ENCODE measurements around the gene CBX1.

CBX1 gene

DNA sequence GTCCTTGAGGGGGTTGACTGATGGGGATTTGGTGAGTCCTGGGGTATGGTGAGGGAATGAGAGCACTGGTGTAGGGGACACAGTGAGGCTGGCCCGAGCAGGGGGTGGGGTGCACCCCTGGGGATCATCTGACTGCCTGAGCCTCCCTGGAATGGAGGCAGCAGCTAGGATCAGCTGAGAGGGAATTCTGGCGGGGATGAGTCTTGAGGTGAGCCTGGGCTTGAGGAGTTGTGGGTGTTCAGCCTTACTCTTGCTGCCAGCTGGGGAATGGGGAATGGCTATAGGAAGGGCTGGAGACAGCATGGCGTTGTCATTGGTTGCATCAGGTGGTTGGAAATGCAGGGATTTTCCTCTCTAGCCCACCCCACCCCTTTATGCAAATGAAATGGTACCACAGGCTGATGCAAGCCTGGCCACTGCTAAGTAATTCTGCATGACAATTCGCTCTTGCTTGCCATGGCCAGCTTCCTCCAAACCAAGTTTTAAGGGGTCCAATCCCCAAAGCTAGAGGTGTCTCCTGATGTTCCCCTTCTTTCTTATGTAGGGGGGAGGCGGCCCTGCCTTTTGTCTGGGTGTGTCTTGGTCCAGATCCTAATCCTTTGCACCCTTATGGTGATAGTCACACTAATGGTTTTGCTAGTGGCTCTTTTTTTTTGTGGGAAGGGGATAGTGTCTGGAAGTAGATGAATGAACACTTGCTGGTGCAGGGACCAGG, 45.6 kb downstream of the CBX1 start:
- peak overlapping the region; percentile 60 for H3K4me3 ChIP-seq (ENCODE audit: low read length)
- TF ChIP-seq CTCF (conservative IDR thresholded peaks at IDR 0.05; ENCODE audit: low read length) = no peak
- DNase-seq (ENCODE audit: low read depth) = peak; percentile 97

DNA sequence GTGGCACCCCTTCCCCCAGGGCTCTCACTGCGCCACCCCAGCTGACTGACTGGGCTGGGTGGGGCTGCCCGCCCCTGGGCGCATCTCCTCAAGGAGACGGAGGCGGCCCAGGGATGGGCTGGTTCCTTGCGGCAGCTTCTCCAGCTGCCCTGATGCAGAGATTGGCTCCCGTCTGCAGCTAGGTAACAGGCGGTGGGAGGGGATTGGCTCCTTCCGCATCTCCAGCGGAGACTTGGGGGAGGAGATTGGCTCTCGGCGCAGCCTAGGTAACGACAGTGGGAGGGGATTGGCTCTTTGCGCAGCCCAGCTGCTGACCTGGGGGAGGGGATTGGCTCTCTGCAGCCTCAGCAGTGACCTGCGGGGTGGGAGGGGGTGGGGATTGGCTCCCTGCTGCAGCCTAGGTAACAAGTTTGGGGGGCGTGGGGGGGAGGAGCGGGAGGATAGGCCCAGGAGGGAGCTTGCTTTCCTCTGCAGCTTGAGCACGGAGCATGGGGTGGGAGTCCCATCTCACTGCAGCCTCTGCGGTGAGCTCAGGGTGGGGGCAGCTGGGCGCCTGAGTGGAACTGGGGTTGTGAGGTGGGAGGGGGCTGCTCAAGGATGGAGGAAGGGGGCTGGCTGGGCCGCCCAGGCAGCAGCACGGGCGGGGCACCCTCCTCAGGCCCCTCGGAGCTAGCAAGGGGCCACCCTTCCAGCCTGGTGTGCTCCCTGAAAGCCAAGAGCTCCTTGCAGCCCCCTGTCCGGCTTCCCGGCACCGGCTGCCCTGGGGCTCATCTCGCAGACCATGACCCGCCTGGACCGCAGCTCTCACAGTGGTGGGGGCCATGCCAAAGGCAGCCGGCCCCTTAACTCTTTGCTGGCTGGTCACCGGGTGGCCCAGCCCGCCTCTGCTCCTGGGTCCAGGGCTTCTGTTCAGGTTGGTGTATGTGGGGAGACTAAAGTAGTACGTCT, 46.8 kb downstream of the CBX1 start:
- no peak for TF ChIP-seq CTCF (conservative IDR thresholded peaks at IDR 0.05; ENCODE audit: low read length)
- H3K4me3 ChIP-seq (ENCODE audit: low read length) = peak overlapping the region; percentile 60
- DNase-seq (ENCODE audit: low read depth) = peak; percentile 89

DNA sequence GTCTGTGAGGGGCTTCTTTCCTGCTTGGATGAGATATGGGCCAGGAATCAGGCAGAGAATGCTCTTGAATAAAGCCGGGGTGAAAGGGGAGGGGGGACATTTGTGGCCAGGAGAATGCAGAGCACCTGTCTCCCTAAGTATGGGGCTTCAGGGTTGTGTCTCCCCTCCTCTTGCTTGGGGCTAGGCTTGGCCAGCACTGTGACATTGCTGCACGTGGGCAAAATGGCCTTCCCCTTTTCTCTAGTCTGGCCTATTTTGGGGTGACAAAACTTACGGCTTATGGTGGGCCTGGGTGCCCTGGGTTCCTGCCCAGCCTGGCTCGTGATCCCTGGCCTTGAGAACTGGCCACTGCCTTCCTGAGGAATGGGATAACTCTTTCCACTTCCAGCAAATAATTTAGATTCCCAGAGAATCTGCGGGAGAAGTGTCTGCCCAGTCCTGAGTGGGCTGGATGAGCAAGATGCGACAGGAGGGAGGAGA, 47.5 kb downstream of the CBX1 start:
- H3K4me3 ChIP-seq (ENCODE audit: low read length) = peak overlapping the region; percentile 60
- DNase-seq (ENCODE audit: low read depth) = no peak
- TF ChIP-seq CTCF (conservative IDR thresholded peaks at IDR 0.05; ENCODE audit: low read length) = no peak

DNA sequence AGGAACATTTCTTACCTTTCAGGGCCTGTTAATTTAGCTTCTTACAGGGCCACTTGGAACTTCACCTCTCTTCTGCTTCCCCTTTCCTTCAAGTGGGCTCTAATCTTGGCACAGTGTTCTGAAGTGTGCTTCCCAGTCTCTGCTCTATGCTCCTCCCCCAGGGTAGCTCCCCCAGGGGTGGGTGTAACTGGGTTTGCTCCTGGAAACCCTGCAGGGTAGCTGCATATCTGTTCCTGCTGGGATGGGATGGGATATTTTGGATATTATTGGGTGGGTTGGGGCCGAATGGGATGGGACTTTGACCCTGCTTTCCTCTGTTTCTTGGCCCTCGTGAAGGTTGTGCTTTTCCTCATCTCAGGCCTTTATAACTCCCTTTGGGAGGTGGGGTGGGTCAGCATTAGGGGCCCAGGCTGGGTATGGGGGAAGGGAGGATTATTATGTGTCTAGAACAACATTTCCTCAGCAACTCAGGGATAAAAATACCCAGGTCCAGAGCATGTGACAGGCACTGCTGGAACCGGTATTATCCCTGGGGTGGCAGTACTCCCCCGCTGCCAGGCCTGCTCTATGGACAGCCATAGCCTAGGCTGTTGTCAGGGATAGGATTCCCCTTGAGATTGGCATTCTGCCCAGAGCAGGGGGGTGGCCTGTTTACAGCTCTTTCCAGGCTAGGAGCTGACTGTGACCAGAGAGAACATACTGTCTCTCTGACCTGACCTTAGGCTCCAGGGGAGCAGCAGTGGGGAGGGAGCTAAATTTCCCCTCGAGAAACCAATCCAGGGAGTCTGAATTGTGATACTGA, 48.1 kb downstream of the CBX1 start:
- DNase-seq (ENCODE audit: low read depth) = no peak
- peak overlapping the region; percentile 60 for H3K4me3 ChIP-seq (ENCODE audit: low read length)
- TF ChIP-seq CTCF (conservative IDR thresholded peaks at IDR 0.05; ENCODE audit: low read length) = no peak

DNA sequence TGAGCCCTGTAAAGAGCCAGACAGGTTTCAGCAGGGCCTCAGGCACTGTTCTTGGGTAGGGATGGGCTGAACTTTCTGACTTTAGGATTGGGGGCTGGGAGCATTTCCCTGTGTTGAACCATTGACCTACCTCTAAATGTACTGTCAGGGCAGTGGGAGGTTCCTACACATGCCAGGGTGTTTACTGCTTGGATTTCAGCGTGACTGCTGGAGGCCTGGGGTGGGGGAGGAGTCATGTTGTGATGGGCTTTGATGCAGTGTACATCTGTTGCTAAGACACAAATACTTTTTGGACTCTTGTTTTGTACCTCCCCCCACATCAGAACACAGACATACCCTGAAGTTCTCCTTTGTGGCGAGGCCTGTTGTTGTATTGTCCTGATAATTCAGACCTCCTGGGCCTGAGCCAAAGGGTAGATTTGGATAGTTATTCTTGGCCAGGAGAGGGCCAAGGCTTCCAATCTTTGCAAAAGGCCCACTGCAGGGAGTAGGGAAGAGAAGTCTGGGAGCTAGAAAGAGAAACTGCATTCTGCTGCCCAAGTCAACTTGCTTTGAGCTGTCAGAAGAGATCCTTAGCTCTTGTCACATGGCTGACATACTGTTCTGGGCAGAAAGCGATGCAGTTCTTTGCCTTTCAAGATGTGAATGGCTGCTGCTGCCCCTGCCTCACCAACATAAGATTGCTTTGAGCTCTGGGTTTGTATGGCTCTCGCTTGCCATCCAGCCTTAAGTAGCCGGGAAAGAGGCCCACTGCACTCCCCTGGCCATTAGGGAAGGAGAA, 49.4 kb downstream of the CBX1 start:
- H3K4me3 ChIP-seq (ENCODE audit: low read length) = peak overlapping the region; percentile 60
- no peak for TF ChIP-seq CTCF (conservative IDR thresholded peaks at IDR 0.05; ENCODE audit: low read length)
- peak; percentile 92 for DNase-seq (ENCODE audit: low read depth)

GRCh38 chr17:48051283-48051682, 50.0 kb downstream of the CBX1 start:
- DNase-seq (ENCODE audit: low read depth) = no peak
- H3K4me3 ChIP-seq (ENCODE audit: low read length) = peak overlapping the region; percentile 60
- no peak for TF ChIP-seq CTCF (conservative IDR thresholded peaks at IDR 0.05; ENCODE audit: low read length)
